ENCODE results near the gene ZBED6.

- TF ChIP-seq CTCF (IDR thresholded peaks at IDR 0.05; ENCODE audit: insufficient read depth, low read depth, low read length): no peak
- no peak for TF ChIP-seq EZH2 (IDR thresholded peaks at IDR 0.05; ENCODE audit: insufficient read depth, low read length)
These were observed 27.9 kb downstream of the ZBED6 start for GRCh38 chr1:203823306-203823705.

All from astrocyte (in vitro differentiated cells and primary cell).